Thyroid gland (tissue), 4 donors: ENCODE measurements around the gene RAB8B. TPM values are rescaled to one million over a fixed set of nuclear protein-coding genes. Genes with fewer than 3 reads are reported as not detected.

ENCODE experiments used
- DNase-seq, 2 donors: peaks; one replicate each; pipeline ENCODE4 v3.0.0-alpha.2; 2019
- H3K27ac ChIP-seq, 3 donors: fragments of 200-600 bp; sonication (generic); 1 replicate in 2 of 3; 2 replicates in 1 of 3; pipeline ENCODE4 v1.5.1; 2016 to 2019; ENCODE audit warnings: mild to moderate bottlenecking in 1 of 3, moderate library complexity in 1 of 3
- H3K27me3 ChIP-seq: fragments of 200-600 bp; sonication (generic); one replicate; pipeline ENCODE4 v1.5.1; 2019
- H3K36me3 ChIP-seq, 2 donors: fragments of 200-600 bp; sonication (generic); one replicate each; pipeline ENCODE4 v1.5.1; 2016 to 2019
- H3K4me1 ChIP-seq, 2 donors: fragments of 200-600 bp; sonication (generic); one replicate each; pipeline ENCODE4 v1.5.1; 2017 to 2019
- H3K4me3 ChIP-seq, 3 donors: fragments of 200-600 bp; sonication (generic); replicated peaks in 1 of 3; 1 replicate in 2 of 3; 2 replicates in 1 of 3; pipeline ENCODE4 v1.5.1; 2016; ENCODE audit warnings: mild to moderate bottlenecking in 1 of 3
- H3K9me3 ChIP-seq: fragments of 200-600 bp; sonication (generic); one replicate; pipeline ENCODE4 v1.5.1; 2017
- CTCF ChIP-seq, 6 experiments: fragments of 200-600 bp in 3 of 6; fragments of 450-650 bp in 3 of 6; sonication (generic) in 3 of 6; IDR thresholded peaks; one replicate each; pipeline ENCODE4 v1.5.1; 2016 to 2019; ENCODE audit warnings: antibody characterized with exemption in 6 of 6, mild to moderate bottlenecking in 2 of 6, inconsistent platforms in 1 of 6, moderate library complexity in 1 of 6
- POLR2A ChIP-seq, 2 donors: fragments of 450-650 bp; IDR thresholded peaks; one replicate each; pipeline ENCODE4 v1.6.1; 2017; ENCODE audit warnings: antibody characterized with exemption in 2 of 2, mild to moderate bottlenecking in 2 of 2, moderate library complexity in 1 of 2
- WGBS, 2 donors: methylation state at CpG; one replicate each; pipeline ENCODE4 v1.1.5; 2017; 5-methylcytosine and 5-hydroxymethylcytosine counted together
- intact Hi-C: fragments of 100-400 bp; cut with DNase I; formaldehyde crosslinking; loops from one replicate; pipeline ENCODE4 v1.15.1; 2023
- total RNA-seq, 4 donors: library from RNA; depleted of rRNA; stranded (reverse); fragments of >200 nt; gene quantifications; one replicate each; pipeline ENCODE4 v1.2.3, GENCODE V29; 2016

RAB8B gene
- total RNA-seq, 4 donors from 2014 or later = 17.6 to 36.0 (median 22.1) TPM

GRCh38 chr15:63258658-63259057 lies 69.3 kb downstream of the RAB8B start:
- WGBS, 2 donors = 94 to 96% methylated on average over 2 of the region's 2 CpGs
- no peak for DNase-seq
- no peak overlapping the region for H3K27ac ChIP-seq
- no peaks in the 10 kb centered on the region for H3K27me3 ChIP-seq
- TF ChIP-seq POLR2A (IDR thresholded peaks at IDR 0.05) (no peak), CTCF (IDR thresholded peaks at IDR 0.05) (no peak)
- H3K4me3 ChIP-seq = no peak overlapping the region
- H3K4me1 ChIP-seq = no peaks in the 10 kb centered on the region
- no peaks in the 10 kb centered on the region for H3K9me3 ChIP-seq
- intact Hi-C loops = no loop called here
- no peaks in the 10 kb centered on the region for H3K36me3 ChIP-seq

GRCh38 chr15:63260791-63261190 lies 71.4 kb downstream of the RAB8B start:
- Histone ChIP-seq H3K27ac (no peak overlapping the region), H3K4me1 (no peaks in the 10 kb centered on the region), H3K9me3 (no peaks in the 10 kb centered on the region), H3K4me3 (no peak overlapping the region), H3K27me3 (no peaks in the 10 kb centered on the region), H3K36me3 (no peaks in the 10 kb centered on the region)
- intact Hi-C loops = no loop called here
- TF ChIP-seq CTCF (IDR thresholded peaks at IDR 0.05) (no peak), POLR2A (IDR thresholded peaks at IDR 0.05) (no peak)
- no peak for DNase-seq
- 82 to 84% methylated on average over 5 of the region's 5 CpGs for WGBS, 2 donors

GRCh38 chr15:63261311-63261710 lies 71.9 kb downstream of the RAB8B start:
- intact Hi-C loops = no loop called here
- Histone ChIP-seq H3K27ac (no peak overlapping the region), H3K9me3 (no peaks in the 10 kb centered on the region), H3K36me3 (no peaks in the 10 kb centered on the region), H3K27me3 (no peaks in the 10 kb centered on the region), H3K4me1 (no peaks in the 10 kb centered on the region), H3K4me3 (no peak overlapping the region)
- no peak for DNase-seq
- TF ChIP-seq POLR2A (IDR thresholded peaks at IDR 0.05) (no peak), CTCF (IDR thresholded peaks at IDR 0.05) (no peak)

- WGBS, 2 donors = 74 to 75% methylated on average over 6 of the region's 6 CpGs
- no peaks in the 10 kb centered on the region for H3K27me3 ChIP-seq
- no peak overlapping the region for H3K27ac ChIP-seq
- H3K36me3 ChIP-seq = no peaks in the 10 kb centered on the region
- H3K4me3 ChIP-seq = no peak overlapping the region
- H3K4me1 ChIP-seq = no peaks in the 10 kb centered on the region
- no peaks in the 10 kb centered on the region for H3K9me3 ChIP-seq
- intact Hi-C loops = no loop called here
- DNase-seq = no peak
- no peak for TF ChIP-seq CTCF (IDR thresholded peaks at IDR 0.05)
- TF ChIP-seq POLR2A (IDR thresholded peaks at IDR 0.05) = no peak
Observed at GRCh38 chr15:63263519-63263918, 74.1 kb downstream of the RAB8B start.

- intact Hi-C loops = no loop called here
- H3K9me3 ChIP-seq = no peaks in the 10 kb centered on the region
- no peaks in the 10 kb centered on the region for H3K36me3 ChIP-seq
- H3K4me3 ChIP-seq = no peak overlapping the region
- no peaks in the 10 kb centered on the region for H3K4me1 ChIP-seq
- no peak for DNase-seq
- WGBS, 2 donors = 76 to 82% methylated on average over 1 of the region's 1 CpG
- H3K27me3 ChIP-seq = no peaks in the 10 kb centered on the region
- TF ChIP-seq CTCF (IDR thresholded peaks at IDR 0.05) (no peak), POLR2A (IDR thresholded peaks at IDR 0.05) (no peak)
- no peak overlapping the region for H3K27ac ChIP-seq
Observed at GRCh38 chr15:63264688-63265293, 75.4 kb downstream of the RAB8B start.
